Choroid plexus epithelial cell (primary cell): ENCODE data around the gene ACAD11.

Experiments used
- DNase-seq: peaks from one replicate; pipeline ENCODE4 v3.0.0-alpha.2; 2010; ENCODE audit warnings: low read depth
- H3K4me3 ChIP-seq: 2 replicates; pipeline ENCODE4 v1.5.1; 2011; ENCODE audit warnings: low read depth, mild to moderate bottlenecking, control low read depth, low read length, moderate library complexity
- TF ChIP-seq, protein P1 (sequence below): conservative IDR thresholded peaks from 2 replicates; pipeline ENCODE4 v1.5.1; 2011; ENCODE audit warnings: low read depth, mild to moderate bottlenecking, control low read depth, inconsistent platforms, low read length, moderate library complexity

Gene ACAD11

DNA sequence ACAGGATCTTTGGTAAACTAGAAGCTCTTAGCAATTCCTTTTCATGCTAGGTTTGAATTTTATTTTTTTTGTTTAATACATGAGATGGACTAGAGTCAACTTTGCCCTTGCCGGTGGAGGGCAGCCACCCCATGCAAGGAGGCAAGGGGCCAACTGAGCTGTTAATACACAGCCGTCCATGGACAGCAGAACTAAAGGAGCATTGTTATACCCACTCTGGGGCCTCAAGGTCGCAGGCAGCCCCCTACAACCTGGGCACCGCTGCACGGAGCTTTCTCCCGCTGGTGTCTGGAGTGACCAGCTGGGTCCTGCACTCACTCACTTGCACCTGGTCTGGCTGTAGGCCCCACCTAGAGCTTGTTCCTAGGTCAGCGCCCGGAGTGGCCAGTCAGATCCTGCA is 110.4 kb downstream of the ACAD11 start:
- TF ChIP-seq, protein P1, sequence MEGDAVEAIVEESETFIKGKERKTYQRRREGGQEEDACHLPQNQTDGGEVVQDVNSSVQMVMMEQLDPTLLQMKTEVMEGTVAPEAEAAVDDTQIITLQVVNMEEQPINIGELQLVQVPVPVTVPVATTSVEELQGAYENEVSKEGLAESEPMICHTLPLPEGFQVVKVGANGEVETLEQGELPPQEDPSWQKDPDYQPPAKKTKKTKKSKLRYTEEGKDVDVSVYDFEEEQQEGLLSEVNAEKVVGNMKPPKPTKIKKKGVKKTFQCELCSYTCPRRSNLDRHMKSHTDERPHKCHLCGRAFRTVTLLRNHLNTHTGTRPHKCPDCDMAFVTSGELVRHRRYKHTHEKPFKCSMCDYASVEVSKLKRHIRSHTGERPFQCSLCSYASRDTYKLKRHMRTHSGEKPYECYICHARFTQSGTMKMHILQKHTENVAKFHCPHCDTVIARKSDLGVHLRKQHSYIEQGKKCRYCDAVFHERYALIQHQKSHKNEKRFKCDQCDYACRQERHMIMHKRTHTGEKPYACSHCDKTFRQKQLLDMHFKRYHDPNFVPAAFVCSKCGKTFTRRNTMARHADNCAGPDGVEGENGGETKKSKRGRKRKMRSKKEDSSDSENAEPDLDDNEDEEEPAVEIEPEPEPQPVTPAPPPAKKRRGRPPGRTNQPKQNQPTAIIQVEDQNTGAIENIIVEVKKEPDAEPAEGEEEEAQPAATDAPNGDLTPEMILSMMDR = no peak
- no peak overlapping the region for H3K4me3 ChIP-seq
- no peak for DNase-seq

DNA sequence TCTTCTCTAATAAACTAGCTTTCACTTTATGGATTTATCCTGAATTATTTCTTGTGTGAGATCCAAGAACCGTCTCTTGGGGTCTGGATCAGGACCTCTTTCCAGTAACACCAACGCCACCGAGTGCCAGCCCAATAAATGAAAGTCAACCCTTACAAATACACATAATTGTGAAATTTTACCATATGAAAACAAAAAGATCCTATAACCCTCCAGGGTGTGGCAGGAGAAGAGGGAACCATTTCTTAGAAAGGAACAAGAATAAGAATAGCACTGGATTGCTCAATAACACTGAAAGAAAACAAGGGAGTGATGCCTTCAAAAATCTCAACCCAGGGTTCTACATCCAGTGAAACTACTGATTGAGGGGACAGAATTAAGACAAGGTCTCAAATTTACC is 114.1 kb downstream of the ACAD11 start:
- TF ChIP-seq, protein P1 = no peak
- no peak for DNase-seq
- H3K4me3 ChIP-seq = no peak overlapping the region

DNA sequence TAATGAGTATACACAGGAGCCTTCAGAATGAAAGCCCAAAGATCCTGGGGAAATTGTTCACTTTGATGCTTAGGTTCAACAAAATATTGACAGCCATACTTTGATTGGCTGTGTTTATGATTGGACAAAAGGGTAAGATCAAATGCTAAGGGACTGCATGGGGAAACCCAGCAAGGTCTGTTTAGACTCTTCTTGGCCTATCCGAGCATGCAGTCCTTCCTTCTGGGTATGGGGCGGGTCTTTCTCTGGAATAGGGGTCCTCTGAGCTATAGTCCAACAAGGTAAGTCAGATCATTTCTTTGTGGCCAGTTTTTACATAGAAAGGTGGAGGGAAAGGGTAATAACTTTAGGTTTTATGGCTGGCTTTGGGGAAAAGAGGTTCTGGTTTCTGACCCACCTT is 115.5 kb downstream of the ACAD11 start:
- no peak for DNase-seq
- no peak overlapping the region for H3K4me3 ChIP-seq
- TF ChIP-seq, protein P1 = no peak

DNA sequence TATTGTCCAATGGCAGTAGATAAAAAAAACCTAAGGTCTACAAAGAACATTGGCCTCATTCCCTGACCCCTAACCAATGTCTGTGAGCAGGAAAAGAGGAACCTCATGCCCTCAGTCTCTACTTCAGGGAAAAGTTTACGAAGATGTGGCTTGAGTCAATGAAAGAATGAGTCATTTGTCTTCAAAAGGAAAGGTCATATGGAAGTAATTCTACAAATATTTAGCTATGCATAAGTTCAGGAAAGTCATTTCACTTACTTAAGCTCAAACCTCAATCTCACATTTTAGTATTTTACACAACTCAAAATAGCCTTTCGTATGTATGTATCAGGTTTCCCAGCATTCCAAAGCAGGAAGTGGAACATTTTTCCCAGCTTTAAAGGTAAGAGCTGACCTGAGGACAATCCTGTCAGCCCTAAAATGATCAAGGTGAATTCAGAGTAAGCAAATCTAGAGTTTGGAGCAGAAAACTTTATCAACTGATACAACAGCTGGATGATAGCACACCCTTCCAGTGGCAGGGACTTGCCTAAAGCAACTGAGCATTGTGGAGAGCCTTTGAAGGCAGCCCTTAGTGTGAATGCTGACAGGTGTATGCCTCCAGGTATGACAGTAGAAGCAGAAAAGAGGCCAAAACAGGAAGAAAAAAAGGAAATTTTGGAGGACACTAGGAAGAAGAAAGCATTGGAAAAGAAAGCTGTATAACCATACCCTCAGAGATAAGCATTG is 116.4 kb downstream of the ACAD11 start:
- DNase-seq = peak; percentile 97
- H3K4me3 ChIP-seq = no peak overlapping the region
- TF ChIP-seq, protein P1 = no peak

DNA sequence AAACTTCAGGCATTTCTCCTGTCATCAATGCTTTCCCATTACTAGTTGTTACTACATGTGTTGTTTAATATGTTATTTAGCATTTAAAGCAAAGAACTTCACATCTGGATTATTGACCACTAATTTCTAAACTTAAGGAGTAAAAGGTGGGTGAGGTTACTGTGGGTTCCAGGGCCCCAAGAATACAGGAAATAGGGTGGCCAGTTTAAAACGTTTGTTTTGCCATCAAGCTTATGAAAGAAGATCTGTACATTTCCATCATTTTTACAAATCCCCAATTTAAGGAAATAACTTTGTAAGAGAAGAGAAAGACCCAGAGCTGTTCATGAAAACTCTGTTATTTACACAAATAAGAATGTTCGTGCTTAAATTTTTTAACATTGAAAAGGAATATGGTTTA is 117.0 kb downstream of the ACAD11 start:
- TF ChIP-seq, protein P1 = no peak
- DNase-seq = peak; percentile 11
- H3K4me3 ChIP-seq = no peak overlapping the region

GRCh38 chr3:132539681-132540080 is 119.9 kb downstream of the ACAD11 start:
- DNase-seq = no peak
- H3K4me3 ChIP-seq = no peak overlapping the region
- TF ChIP-seq, protein P1 = no peak

DNA sequence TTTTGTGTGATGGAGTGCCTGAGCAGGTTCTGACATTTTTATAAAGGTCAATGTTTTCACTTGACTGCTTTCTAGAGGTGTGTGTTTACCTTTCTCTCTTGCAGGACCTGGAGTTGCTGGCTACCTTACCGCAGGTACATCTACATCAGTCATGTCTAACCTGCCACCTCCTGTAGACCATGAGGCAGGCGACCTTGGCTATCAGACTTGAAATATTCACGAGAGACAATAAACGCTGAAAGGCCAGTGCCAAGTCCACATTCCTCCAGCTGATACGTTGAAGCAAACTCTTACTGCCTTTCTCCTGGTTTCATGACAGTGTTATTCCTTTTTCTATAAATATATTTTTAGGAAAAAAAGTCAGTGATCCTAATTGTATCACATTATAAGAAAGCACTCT is 121.5 kb downstream of the ACAD11 start:
- TF ChIP-seq, protein P1 = no peak
- no peak for DNase-seq
- no peak overlapping the region for H3K4me3 ChIP-seq
